ENCODE measurements around the gene CHRNB1. TPM values are rescaled to one million over a fixed set of nuclear protein-coding genes. Genes with fewer than 3 reads are reported as not detected.
A peak's percentile ranks its signal among the peaks of the same experiment; 100 is the strongest.

CHRNB1 gene
- total RNA-seq, 3 donors from 2014 or later = 8.5 to 11.8 (median 11.7) TPM

GRCh38 chr17:7435676-7436555 is 8.9 kb upstream of the CHRNB1 start:
- Histone ChIP-seq H3K27me3 (no peaks in the 10 kb centered on the region), H3K36me3 (no peaks in the 10 kb centered on the region), H3K9me3 (no peaks in the 10 kb centered on the region), H3K27ac (peak overlapping the region; percentile 91 to 93), H3K4me3 (peak overlapping the region; percentile 46 to 81 (median 62)), H3K4me1 (peaks cover 8 to 21% of the 10 kb centered on the region in 2 donors)
- TF ChIP-seq CTCF (IDR thresholded peaks at IDR 0.05) (no peak), POLR2A (IDR thresholded peaks at IDR 0.05) (no peak), POLR2AphosphoS5 (IDR thresholded peaks at IDR 0.05) (no peak)
- peak in 1 of 2 donors; percentile 63 for DNase-seq (ENCODE audit: low spot score in 2 of 2)
- intact Hi-C loops (cut with DNase I; ENCODE audit: low total_unique reads) = loop anchor here (10.0 kb wide), 2 partner anchors 49 to 81 kb away; partner anchors contain the start of genes KCTD11, POLR2A, SLC35G6 and TMEM95

GRCh38 chr17:7436556-7437368 is 8.1 kb upstream of the CHRNB1 start:
- DNase-seq (ENCODE audit: low spot score in 2 of 2) = peak; percentile 81 to 82
- H3K4me1 ChIP-seq = peaks cover 8 to 21% of the 10 kb centered on the region in 2 donors
- H3K9me3 ChIP-seq = no peaks in the 10 kb centered on the region
- H3K36me3 ChIP-seq = no peaks in the 10 kb centered on the region
- TF ChIP-seq POLR2AphosphoS5 (IDR thresholded peaks at IDR 0.05) = peak in 2 of 3 donors; percentile 56 to 61
- TF ChIP-seq POLR2A (IDR thresholded peaks at IDR 0.05) = no peak
- TF ChIP-seq CTCF (IDR thresholded peaks at IDR 0.05) = peak; percentile 57 to 89 (median 59)
- peak overlapping the region; percentile 26 to 81 (median 62) for H3K4me3 ChIP-seq
- H3K27ac ChIP-seq = peak overlapping the region; percentile 91 to 93
- H3K27me3 ChIP-seq = no peaks in the 10 kb centered on the region
- intact Hi-C loops (cut with DNase I; ENCODE audit: low total_unique reads) = loop anchor here (10.0 kb wide), 2 partner anchors 48 to 82 kb away; partner anchors contain the start of genes KCTD11, POLR2A, SLC35G6 and TMEM95

GRCh38 chr17:7437369-7437863 is 7.4 kb upstream of the CHRNB1 start:
- H3K9me3 ChIP-seq = no peaks in the 10 kb centered on the region
- no peaks in the 10 kb centered on the region for H3K36me3 ChIP-seq
- no peak for DNase-seq (ENCODE audit: low spot score in 2 of 2)
- TF ChIP-seq CTCF (IDR thresholded peaks at IDR 0.05) (no peak), POLR2A (IDR thresholded peaks at IDR 0.05) (no peak), POLR2AphosphoS5 (IDR thresholded peaks at IDR 0.05) (no peak)
- intact Hi-C loops (cut with DNase I; ENCODE audit: low total_unique reads) = loop anchor here (10.0 kb wide), 2 partner anchors 47 to 83 kb away; partner anchors contain the start of genes KCTD11, POLR2A, SLC35G6 and TMEM95
- peak overlapping the region; percentile 26 to 81 (median 62) for H3K4me3 ChIP-seq
- peak overlapping the region; percentile 91 to 93 for H3K27ac ChIP-seq
- H3K4me1 ChIP-seq = peaks cover 8 to 21% of the 10 kb centered on the region in 2 donors
- no peaks in the 10 kb centered on the region for H3K27me3 ChIP-seq

GRCh38 chr17:7437950-7438614 is 6.8 kb upstream of the CHRNB1 start:
- no peaks in the 10 kb centered on the region for H3K9me3 ChIP-seq
- H3K4me1 ChIP-seq = peaks cover 8 to 21% of the 10 kb centered on the region in 2 donors
- no peaks in the 10 kb centered on the region for H3K27me3 ChIP-seq
- no peaks in the 10 kb centered on the region for H3K36me3 ChIP-seq
- peak overlapping the region; percentile 91 to 93 for H3K27ac ChIP-seq
- TF ChIP-seq CTCF (IDR thresholded peaks at IDR 0.05) = no peak
- peak in 1 of 3 donors; percentile 37 for TF ChIP-seq POLR2AphosphoS5 (IDR thresholded peaks at IDR 0.05)
- DNase-seq (ENCODE audit: low spot score in 2 of 2) = peak; percentile 73 to 74
- peak overlapping the region; percentile 36 to 81 (median 62) for H3K4me3 ChIP-seq
- intact Hi-C loops (cut with DNase I; ENCODE audit: low total_unique reads) = loop anchor here (10.0 kb wide), 2 partner anchors 47 to 83 kb away; partner anchors contain the start of genes KCTD11, POLR2A, SLC35G6 and TMEM95
